Right cardiac atrium (tissue), 5 donors: ENCODE measurements around the gene HOMER1. TPM values are rescaled to one million over a fixed set of nuclear protein-coding genes. Genes with fewer than 3 reads are reported as not detected.

ENCODE experiments used
- ATAC-seq, 2 donors: fragments of 200-7000 bp; cut with Tn5 transposase; one replicate each; pipeline versions ENCODE4 v1.8.0 to v1.9.1; 2020; ENCODE audit warnings: moderate library complexity in 2 of 2, mild to moderate bottlenecking in 1 of 2
- DNase-seq, 3 donors: peaks; one replicate each; pipeline ENCODE4 v3.0.0-alpha.2; 2020
- H3K27ac ChIP-seq: one replicate; pipeline ENCODE4 v1.5.1; 2013; ENCODE audit warnings: mild to moderate bottlenecking, low read length, control low read depth, moderate library complexity
- H3K27me3 ChIP-seq: one replicate; pipeline ENCODE4 v1.6.1; 2013; ENCODE audit not compliant: control insufficient read depth, insufficient read depth
- H3K4me1 ChIP-seq: one replicate; pipeline ENCODE4 v1.6.1; 2013; ENCODE audit warnings: low read length; ENCODE audit not compliant: control insufficient read depth, insufficient read depth
- H3K4me3 ChIP-seq: one replicate; pipeline ENCODE4 v1.5.1; 2013; ENCODE audit warnings: low read length, control low read depth
- H3K9me3 ChIP-seq: one replicate; pipeline ENCODE4 v1.6.1; 2013; ENCODE audit warnings: low read length; ENCODE audit not compliant: control insufficient read depth
- WGBS: extraction: QIAGEN DNeasy Blood & Tissue Kit; methylation state at CpG from one replicate; pipeline ENCODE4 v1.1.7; 2013; 5-methylcytosine and 5-hydroxymethylcytosine counted together
- intact Hi-C, 4 donors: fragments of 100-400 bp; cut with DNase I; formaldehyde crosslinking; loops; one replicate each; pipeline versions ENCODE4 v1.11.0 to v1.14.0; 2022 to 2023
- long read RNA-seq, 4 donors: library from polyadenylated mRNA; unstranded; transcript quantifications; one replicate each; pipeline ENCODE4 v2.0.0, GENCODE V29; 2020 to 2021
- polyA plus RNA-seq: library from polyadenylated mRNA; stranded (reverse); fragments of 200-250 nt; gene quantifications from one replicate; pipeline ENCODE4 v1.2.3, GENCODE V29; 2013
- total RNA-seq, 4 donors: library from RNA; stranded (reverse); fragmentation: NEBNext Ultra II Directional; extraction: Animal tissue kit (Norgen Biotek cat#: 25700); gene quantifications; one replicate each; pipeline ENCODE4 v1.2.1, GENCODE V29; 2021
- donor health status: healthy with polysubstance abuse.
- donor health status: DM: no; HTN: yes; CAD: no.
- donor health status: DM: no; HTN: no; CAD: no.
- donor health status: DM: no; HTN: yes; CAD: no; lungs with severe emphysema.
- donor health status: DM: yes; HTN: yes; CAD: no.

HOMER1 gene, protein sequence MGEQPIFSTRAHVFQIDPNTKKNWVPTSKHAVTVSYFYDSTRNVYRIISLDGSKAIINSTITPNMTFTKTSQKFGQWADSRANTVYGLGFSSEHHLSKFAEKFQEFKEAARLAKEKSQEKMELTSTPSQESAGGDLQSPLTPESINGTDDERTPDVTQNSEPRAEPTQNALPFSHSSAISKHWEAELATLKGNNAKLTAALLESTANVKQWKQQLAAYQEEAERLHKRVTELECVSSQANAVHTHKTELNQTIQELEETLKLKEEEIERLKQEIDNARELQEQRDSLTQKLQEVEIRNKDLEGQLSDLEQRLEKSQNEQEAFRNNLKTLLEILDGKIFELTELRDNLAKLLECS
- total RNA-seq (10 to 100 TPM; 30.7 to 57.6 (median 46.8) TPM), polyA plus RNA-seq (10.0 TPM)
- long read RNA-seq, donor 1, full-length matches to known transcripts: 78 of 94 reads
- long read RNA-seq, donor 1, partial matches to known transcripts: 9 of 94 reads
- long read RNA-seq, donor 1, other reads (novel, unspliced or antisense): 7 of 94 reads
- long read RNA-seq, donor 2, full-length matches to known transcripts: 29 of 35 reads
- long read RNA-seq, donor 2, partial matches to known transcripts: 3 of 35 reads
- long read RNA-seq, donor 2, other reads (novel, unspliced or antisense): 3 of 35 reads
- long read RNA-seq, donor 3, full-length matches to known transcripts: 16 of 31 reads
- long read RNA-seq, donor 3, partial matches to known transcripts: 8 of 31 reads
- long read RNA-seq, donor 3, other reads (novel, unspliced or antisense): 7 of 31 reads
- long read RNA-seq, donor 4, full-length matches to known transcripts: 38 of 59 reads
- long read RNA-seq, donor 4, partial matches to known transcripts: 3 of 59 reads
- long read RNA-seq, donor 4, other reads (novel, unspliced or antisense): 18 of 59 reads

DNA sequence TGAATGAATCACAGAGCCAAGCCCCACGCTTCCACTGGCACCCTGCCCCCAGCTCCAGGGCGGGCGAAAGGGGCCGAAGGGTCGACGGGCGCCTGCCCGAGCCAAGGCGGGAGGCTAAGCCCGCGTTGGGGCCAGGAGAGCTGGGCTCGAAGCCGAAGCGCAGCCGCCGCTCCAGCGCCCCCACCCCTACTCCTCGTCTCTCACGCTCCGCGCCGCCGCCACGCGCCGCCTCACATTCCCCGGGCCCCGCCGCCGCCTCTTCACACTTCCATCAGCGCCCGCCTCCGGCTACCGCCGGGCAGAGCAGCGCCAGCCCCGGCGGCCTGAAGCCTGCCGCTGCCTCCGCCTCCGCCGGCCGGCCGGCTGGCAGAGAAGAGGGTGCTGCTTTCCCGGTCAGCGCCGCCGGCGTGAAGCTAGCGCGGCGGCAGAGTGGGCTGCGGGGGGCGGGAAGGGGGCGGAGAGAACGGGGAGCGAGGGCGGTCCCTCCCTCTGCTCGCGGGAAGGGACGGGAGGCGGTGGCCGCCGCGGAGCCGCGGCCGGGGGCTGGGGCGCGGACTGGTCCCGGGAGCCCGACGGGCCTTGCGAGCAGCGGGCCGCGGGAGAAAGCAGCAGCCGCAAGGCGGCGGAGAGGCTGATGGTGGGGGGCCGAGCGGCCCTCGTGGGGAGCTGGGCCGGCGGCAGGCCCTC lies at the start of gene HOMER1:
TSS of gene HOMER1 (minus strand) at position 431 of the 687 bp plus-strand sequence. CDS start 1,360 bp downstream, outside the sequence.
- Histone ChIP-seq H3K4me1 (no peaks in the 10 kb centered on the region), H3K27me3 (no peaks in the 10 kb centered on the region), H3K9me3 (no peaks in the 10 kb centered on the region), H3K27ac (peak within 1 kb of the TSS; percentile 40), H3K4me3 (peak within 1 kb of the TSS; percentile 63)
- ATAC-seq: peak; percentile 95
- WGBS: under 1% methylated on average over 84 of the region's 85 CpGs
- peak; percentile 82 to 92 (median 92) for DNase-seq
- intact Hi-C loops: no loop called here

DNA sequence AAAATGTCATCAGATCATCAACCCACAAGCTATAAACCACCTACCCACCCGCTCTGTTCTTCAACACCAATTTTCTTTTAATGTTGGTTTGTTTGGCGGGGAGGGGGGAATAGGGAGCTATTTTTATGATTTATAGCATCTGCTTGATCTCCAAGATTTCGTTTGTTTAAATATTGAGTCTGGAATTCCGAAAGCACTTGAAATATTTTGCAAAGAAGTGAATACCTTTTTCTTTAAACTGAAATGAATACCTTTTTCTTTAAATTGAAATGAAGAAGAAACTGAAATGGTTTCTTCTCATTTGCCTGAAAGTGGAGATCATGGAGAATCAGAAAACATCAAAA lies 49.3 kb upstream of the HOMER1 start:
- DNase-seq (no peak), ATAC-seq (no peak)
- 90% methylated on average over 4 of the region's 4 CpGs for WGBS
- Histone ChIP-seq H3K27ac (no peak overlapping the region), H3K4me1 (no peaks in the 10 kb centered on the region), H3K4me3 (no peak overlapping the region), H3K9me3 (no peaks in the 10 kb centered on the region), H3K27me3 (no peaks in the 10 kb centered on the region)
- intact Hi-C loops: loop anchor here in 1 of 4 donors (5.0 kb wide), 1 partner anchor 294 kb away; no protein-coding TSS in a partner anchor

DNA sequence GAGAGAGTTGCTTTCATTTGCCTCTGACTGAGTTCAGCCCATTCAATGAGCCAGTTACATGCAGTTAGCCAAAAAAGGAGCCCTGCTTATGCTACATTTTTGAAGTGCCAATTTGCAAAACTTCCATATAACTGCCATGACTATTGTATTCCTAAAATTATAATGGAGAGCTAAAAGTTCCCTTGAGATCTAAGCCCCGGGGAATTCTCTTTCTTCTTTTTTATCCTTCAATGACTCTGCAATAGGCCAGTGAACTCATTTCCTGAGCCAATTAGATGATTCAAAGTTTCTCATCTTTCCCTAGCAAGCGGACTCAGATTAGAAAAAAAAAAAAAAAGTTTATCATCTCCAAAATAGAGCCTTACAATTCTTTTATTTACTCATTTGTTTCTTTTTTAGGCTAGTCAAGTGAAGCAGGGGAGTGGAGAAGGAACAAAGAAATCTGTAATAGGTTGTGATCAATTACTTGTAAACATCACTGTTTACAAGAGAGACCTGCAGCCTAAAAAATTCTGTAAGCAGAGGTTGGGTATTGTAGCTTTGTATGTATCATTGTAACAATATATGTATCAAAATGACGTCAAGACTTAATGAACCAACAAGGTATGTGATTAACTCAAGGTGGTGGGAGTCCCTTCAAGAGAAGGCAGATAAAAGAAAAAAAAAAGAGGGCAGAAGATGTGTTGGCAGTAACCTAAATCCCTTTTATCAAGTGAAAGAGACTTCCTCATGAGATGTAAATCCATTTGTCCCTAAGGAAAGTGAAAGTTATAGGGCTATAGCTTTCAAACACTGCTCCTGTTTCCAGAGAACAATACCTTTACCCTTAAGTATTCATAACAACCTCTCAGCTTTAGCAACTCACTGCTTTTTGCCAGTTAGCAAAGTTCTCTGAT lies 48.7 kb upstream of the HOMER1 start:
- ATAC-seq: no peak
- 43% methylated on average over 3 of the region's 3 CpGs for WGBS
- H3K4me1 ChIP-seq: no peaks in the 10 kb centered on the region
- no peak overlapping the region for H3K4me3 ChIP-seq
- no peak overlapping the region for H3K27ac ChIP-seq
- H3K9me3 ChIP-seq: no peaks in the 10 kb centered on the region
- intact Hi-C loops: loop anchor here in 1 of 4 donors (5.0 kb wide), 1 partner anchor 295 kb away; no protein-coding TSS in a partner anchor
- H3K27me3 ChIP-seq: no peaks in the 10 kb centered on the region
- no peak for DNase-seq

DNA sequence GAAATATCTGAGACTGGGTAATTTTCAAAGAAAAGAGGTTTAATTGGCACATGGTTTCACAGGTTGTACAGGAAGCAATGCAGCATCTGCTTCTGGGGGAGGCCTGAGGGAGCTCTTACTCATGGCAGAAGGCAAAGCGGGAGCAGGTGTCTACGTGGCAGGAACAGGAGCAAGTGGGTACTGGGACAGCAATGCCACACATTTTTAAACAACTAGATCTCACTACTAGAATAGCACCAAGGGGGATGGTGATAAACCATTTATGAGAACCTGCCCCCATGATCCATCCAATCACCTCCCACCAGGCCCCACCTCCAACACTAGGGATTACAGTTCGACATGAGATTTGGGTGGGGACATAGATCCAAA lies 47.6 kb upstream of the HOMER1 start:
- Histone ChIP-seq H3K27me3 (no peaks in the 10 kb centered on the region), H3K9me3 (no peaks in the 10 kb centered on the region), H3K4me3 (no peak overlapping the region), H3K27ac (no peak overlapping the region), H3K4me1 (no peaks in the 10 kb centered on the region)
- intact Hi-C loops: loop anchor here in 1 of 4 donors (5.0 kb wide), 1 partner anchor 296 kb away; no protein-coding TSS in a partner anchor
- ATAC-seq (no peak), DNase-seq (no peak)
- whole genome bisulfite sequencing: 86% methylated on average over 3 of the region's 3 CpGs

DNA sequence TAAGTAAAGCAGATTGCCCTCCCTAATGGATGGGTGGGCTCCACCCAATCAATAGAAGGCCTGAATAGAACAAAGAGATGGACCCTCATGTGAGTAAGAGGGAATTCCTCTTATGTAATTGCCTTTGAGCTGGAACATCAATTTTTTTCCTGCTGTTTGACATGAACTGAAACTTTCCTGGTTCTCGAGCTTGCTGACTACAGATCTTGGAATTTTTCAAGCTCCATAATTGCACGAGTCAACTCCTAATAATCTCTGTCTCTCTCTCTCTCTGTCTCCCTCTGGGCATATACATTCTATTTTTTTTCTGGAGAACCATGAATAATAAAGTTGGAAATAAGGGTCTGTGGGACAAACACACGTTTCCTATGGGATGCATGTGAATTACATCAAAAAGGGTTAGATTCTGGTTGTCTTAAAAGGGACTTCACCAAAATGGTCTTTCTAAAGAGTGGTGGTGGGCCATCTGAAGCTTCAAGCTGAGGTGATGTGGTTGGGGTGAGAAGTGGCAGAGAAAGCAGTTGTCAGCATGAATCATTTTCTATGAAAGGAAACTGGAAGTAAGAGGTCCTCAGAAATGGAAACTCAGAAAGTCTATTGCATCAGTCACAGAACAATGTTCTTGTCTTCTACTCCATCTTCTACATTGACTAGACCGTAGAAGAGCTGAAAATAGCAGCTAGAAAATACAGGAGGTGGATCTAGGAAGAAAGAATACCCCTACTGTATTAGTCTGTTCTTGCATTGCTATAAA lies 47.0 kb upstream of the HOMER1 start:
- 76% methylated on average over 4 of the region's 4 CpGs for WGBS
- H3K27ac ChIP-seq: no peak overlapping the region
- H3K9me3 ChIP-seq: no peaks in the 10 kb centered on the region
- H3K27me3 ChIP-seq: no peaks in the 10 kb centered on the region
- H3K4me3 ChIP-seq: no peak overlapping the region
- no peak for DNase-seq
- ATAC-seq: no peak
- no peaks in the 10 kb centered on the region for H3K4me1 ChIP-seq
- intact Hi-C loops: loop anchor here in 1 of 4 donors (5.0 kb wide), 1 partner anchor 296 kb away; no protein-coding TSS in a partner anchor

DNA sequence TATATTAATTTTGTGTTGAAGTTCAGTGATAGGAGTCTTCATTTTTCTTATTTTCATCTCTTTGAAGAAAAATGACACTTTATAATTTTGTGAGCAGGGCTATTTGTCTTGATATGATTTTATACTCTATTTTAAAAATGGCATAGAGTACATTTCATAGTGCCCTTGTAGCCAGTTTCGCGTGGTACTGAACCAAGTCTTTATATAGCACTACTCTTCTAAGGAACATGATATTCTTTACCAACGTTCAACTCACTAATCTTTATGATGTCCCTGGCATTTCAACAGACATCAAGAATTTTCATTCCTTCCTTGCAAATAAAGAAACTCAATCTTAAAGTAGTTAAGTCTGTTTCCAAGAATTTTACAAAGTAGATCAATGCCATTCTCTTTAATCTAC lies 41.5 kb upstream of the HOMER1 start:
- ATAC-seq: no peak
- no peak for DNase-seq
- Histone ChIP-seq H3K4me3 (no peak overlapping the region), H3K27me3 (no peaks in the 10 kb centered on the region), H3K4me1 (no peaks in the 10 kb centered on the region), H3K9me3 (no peaks in the 10 kb centered on the region), H3K27ac (no peak overlapping the region)
- WGBS: 48% methylated on average over 3 of the region's 3 CpGs
- intact Hi-C loops: no loop called here

DNA sequence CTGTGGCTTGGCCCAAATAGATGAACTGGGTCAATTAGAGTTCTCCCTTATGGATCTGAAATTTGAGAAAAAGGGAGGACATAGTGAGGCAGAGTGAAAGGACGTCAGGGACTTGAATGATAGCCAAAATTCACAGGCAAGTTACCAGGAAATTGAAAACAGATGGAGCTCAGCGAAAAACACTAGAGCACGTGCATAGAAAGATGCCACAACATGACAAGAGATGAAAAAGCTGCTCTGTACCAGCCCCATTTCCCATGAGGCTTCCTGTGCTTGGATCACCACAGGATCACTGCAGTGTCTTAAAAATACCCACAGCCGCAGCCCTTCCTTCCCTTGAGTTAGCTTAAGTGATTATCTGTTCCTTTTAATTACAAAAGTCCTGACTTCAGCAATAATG lies 39.0 kb upstream of the HOMER1 start:
- no peaks in the 10 kb centered on the region for H3K9me3 ChIP-seq
- intact Hi-C loops: loop anchor here in 1 of 4 donors (5.0 kb wide), 1 partner anchor 304 kb away; no protein-coding TSS in a partner anchor
- H3K27me3 ChIP-seq: no peaks in the 10 kb centered on the region
- DNase-seq (no peak), ATAC-seq (no peak)
- H3K27ac ChIP-seq: no peak overlapping the region
- H3K4me1 ChIP-seq: no peaks in the 10 kb centered on the region
- no peak overlapping the region for H3K4me3 ChIP-seq
- 34% methylated on average over 4 of the region's 4 CpGs for WGBS

DNA sequence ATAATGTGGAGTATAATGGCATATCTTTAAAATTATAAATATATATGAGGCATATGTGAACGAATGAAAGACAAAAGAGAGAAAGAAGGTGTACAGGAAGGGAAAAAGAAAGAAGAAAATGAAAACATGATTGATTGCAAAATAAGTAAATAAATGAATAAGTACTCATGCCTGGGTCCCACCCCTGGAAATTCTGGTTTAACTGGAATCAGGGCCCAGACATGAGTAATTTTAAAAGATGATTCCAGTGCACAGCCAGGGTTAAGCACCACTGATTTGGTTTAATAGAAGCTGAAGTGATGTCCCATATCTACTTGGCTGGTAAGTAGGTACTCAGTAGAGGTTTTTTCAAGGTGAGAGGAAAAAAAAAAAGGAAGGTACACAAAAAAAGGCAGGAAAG lies 34.0 kb upstream of the HOMER1 start:
- no peak for ATAC-seq
- H3K4me3 ChIP-seq: no peak overlapping the region
- no peak overlapping the region for H3K27ac ChIP-seq
- no peak for DNase-seq
- intact Hi-C loops: no loop called here
- no peaks in the 10 kb centered on the region for H3K9me3 ChIP-seq
- 95% methylated on average over 1 of the region's 1 CpG for WGBS
- H3K4me1 ChIP-seq: no peaks in the 10 kb centered on the region
- H3K27me3 ChIP-seq: no peaks in the 10 kb centered on the region

DNA sequence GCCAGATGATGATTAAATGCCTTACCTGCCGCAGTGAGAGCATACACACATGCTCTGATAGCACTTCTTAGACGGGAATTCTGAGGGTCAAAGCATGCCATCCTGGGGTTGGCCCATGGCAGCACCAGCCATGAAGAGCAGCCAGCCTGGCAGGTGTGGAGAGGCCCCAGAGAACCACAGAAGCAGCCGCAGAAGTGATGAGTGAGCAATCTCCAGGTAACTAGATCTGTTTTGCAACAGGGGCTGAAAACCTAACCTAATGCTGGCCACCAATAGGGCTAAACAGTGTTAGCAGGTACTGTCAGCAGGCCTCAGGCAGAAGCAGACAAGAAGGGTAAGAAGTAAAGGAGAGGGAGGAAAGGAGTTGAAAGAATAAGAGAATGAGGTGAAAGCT lies 33.5 kb upstream of the HOMER1 start:
- intact Hi-C loops: no loop called here
- 79% methylated on average over 3 of the region's 3 CpGs for WGBS
- H3K4me3 ChIP-seq: no peak overlapping the region
- no peaks in the 10 kb centered on the region for H3K27me3 ChIP-seq
- H3K4me1 ChIP-seq: no peaks in the 10 kb centered on the region
- no peaks in the 10 kb centered on the region for H3K9me3 ChIP-seq
- H3K27ac ChIP-seq: no peak overlapping the region
- no peak for DNase-seq
- no peak for ATAC-seq
